DMS 273 (cell line): ENCODE results near the gene PMVK.

Source experiments
- DNase-seq: peaks from one replicate; lab custom pipeline; 2025; ENCODE audit not compliant: unreplicated experiment; lab: John Stamatoyannopoulos, UW

Gene PMVK

GRCh38 chr1:154967331-154967950, 30.9 kb upstream of the PMVK start:
- DNase-seq = no peak

- no peak for DNase-seq
Measured at GRCh38 chr1:154966111-154966510, 29.6 kb upstream of the PMVK start.

DNA sequence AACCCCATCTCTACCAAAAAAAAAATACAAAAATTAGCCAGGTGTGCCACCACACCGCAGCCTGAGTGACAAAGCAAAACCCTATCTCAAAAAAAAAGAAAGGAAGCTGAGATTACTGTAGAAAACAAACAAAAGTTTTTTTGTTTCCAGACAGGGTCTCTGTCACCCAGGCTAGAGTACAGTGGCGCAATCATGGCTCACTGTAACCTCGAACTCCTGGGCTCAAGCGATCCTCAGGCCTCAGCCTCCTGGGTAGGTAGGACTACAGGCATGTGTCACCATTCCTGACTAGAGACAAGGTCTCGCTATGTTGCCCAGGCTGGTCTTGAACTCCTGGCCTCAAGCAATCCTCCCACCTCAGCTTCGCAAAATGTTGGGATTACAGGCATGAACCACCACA, 27.8 kb upstream of the PMVK start:
- DNase-seq = no peak

- no peak for DNase-seq
Measured at GRCh38 chr1:154963643-154964042, 27.1 kb upstream of the PMVK start.

GRCh38 chr1:154962795-154963330, 26.3 kb upstream of the PMVK start:
- DNase-seq = no peak

- DNase-seq = peak; percentile 62
Measured at GRCh38 chr1:154962156-154962749, 25.7 kb upstream of the PMVK start.

DNA sequence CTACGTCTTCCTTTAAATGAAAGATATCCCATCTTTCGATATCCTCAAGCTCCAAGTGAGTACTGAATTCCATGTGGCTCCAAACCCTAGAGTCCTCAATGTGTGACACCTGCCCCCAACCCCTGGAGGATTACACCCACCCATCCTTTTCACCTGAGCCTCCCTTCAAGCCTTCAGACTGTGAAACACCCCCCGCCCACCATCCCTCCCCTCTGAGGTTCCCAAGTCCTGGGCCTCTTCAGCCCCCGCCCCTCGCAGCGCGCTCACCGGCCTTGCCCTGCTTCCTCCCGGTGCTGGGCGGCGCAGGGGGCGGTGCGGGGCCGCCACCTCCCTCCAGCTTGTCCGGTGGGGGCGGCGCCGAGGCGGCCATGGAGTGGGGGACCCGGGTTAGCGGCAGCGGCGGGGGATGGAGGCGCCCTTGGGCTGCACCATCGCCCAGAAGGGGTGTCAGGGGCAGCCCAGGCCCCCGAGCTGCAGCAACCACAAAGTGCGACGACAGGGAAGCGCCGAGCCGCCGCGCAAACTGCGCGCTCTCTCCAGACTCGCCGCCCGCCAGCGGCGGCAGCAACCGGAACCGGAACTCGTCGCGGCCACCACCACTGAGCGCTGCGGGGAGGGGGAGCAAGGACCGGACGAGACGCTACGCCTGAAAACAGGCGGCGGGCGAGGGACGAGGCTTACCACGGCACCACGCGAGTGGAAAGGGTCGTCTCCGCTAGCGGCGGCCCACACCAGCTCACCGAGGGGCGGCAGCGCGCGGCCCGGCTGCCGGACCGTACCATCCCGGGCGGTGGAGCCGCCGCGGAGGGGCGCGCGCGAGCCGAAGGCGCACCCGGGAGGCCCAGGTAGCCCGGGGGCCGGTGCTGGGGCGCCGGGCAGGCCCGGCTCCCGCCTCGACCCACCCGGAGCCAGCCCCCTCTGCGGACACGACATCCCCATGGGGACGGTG, 25.0 kb upstream of the PMVK start, which contains the start of gene PYGO2:
PYGO2 (minus strand) TSS at position 576 of the 949 bp plus-strand sequence; CDS start at position 370, 206 bp downstream.
- peak; percentile 93 for DNase-seq

GRCh38 chr1:154960446-154961136, 24.1 kb upstream of the PMVK start:
- no peak for DNase-seq

- no peak for DNase-seq
Measured at GRCh38 chr1:154959426-154959780, 22.9 kb upstream of the PMVK start.

DNA sequence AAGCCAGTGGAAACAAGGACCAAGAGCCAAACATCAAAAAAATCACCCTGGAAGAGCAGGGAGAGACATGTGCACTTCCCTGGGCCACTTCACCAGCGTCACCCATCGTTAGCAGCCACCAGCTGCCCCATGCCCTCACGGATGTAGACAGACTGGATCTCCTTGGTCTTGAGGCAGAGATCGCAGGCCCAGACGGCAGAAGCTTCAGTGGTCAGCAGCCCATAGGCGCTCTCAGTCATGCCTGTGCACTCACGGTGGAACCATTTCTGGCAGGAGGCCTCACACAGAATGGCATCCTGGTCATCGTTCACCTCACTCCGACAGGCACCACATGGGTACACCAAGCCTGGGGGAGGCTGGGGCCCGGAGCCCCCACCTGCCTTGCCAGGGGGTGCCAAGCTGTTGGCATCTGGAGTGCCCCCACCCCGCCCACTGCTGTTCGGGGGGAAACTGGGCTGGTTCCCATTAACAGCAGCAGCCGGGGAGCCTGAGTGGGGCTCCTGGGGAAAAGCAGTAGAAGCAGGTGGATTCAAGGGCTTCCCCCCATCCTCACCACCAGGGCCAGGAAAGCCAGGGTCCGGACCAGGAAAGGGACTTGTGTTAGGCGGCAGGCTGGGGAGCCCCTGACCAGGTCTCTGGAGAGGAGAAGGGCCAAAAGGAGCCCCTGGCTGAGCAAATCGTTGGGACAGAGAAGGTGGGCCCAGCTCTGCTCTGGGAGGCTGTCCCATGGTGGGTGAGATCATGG, 22.3 kb upstream of the PMVK start:
- no peak for DNase-seq

DNA sequence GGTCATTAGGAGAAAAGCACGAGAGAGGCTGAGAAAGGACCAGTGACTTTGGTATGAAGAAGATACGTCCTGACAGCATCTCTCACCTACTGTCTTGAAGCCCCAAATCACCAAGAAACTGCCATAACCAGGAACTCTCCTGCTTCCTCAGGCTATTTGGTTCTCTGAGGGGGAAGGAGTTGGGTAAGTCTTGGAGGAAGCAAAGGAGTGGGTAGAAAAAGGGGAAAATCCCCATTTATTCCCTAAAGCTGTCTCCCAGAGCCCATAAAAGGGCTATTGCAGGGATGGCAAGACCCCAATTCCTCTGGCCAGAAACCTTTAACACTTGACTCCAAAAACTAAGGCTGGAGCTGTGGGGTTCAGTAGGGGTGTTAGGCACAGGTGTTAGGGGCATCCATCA, 21.5 kb upstream of the PMVK start:
- no peak for DNase-seq

GRCh38 chr1:154957091-154957657, 20.7 kb upstream of the PMVK start:
- no peak for DNase-seq

DNA sequence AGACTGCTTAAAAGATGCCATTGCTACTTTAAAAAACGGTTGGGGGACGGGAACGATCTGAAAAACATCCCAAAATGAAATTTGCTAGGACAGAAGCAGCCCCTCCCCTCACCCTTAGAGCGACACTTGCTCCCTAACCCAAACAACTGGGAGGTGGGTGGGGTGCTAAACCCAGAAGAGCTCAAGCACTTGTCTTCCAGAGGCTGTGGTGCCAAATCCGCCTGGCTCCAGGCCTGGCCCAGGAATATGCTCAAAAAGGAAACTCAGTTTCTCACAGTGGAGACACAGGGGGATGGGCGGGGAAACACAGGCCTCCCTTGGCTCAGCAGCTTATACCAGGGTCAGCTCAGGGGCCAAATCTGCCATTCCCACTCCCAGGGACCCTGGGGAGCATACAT, 20.0 kb upstream of the PMVK start:
- DNase-seq = peak; percentile 77

- DNase-seq = peak; percentile 96
Measured at GRCh38 chr1:154955718-154956543, 19.4 kb upstream of the PMVK start, which contains the start of gene PBXIP1. Gene PBXIP1 (minus strand): TSS chr1:154956099. CDS start chr1:154953721, 2,378 bp downstream.

DNA sequence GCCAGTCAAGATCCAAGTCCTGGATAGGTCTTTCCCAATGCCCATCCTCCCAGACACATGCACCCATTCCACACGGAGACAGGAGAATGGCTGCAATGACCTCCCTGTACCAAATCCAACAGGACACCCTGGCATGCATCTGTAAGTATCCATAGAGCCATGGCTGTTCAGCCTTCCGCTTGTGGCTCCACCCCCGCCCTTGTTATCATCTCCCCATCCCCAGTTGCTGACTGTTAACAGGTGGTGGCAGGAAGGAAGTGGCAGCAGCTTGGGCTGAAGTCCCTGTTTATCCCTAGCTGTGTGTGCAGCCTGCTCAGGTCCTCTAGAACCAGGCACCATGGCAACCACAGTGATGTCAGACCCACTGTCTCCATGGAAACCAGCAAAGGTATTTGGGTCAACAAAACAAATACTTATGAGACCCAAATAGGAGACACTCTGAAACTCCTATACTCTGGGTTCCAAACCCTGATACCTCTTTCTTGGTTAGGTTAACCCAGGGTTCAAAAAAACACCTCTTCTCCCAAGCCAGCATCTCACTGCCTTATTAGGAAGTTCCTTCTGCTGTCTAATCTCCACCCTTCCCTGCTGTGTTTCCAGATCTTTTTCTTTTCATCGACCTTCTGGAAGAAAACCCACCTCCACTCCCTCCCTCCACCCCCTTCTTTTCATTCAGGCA, 18.7 kb upstream of the PMVK start:
- peak; percentile 89 for DNase-seq

- no peak for DNase-seq
Measured at GRCh38 chr1:154954541-154954940, 18.0 kb upstream of the PMVK start.

- DNase-seq = no peak
Measured at GRCh38 chr1:154953611-154954038, 17.1 kb upstream of the PMVK start.

GRCh38 chr1:154952664-154953063, 16.1 kb upstream of the PMVK start:
- no peak for DNase-seq
